ENCODE measurements around the gene PIEZO1. TPM values are rescaled to one million over a fixed set of nuclear protein-coding genes. Genes with fewer than 3 reads are reported as not detected.

PIEZO1 gene
- total RNA-seq, 6 donors from 2014 or later: 107 to 535 (median 239) TPM

- Histone ChIP-seq H3K36me3 (peaks cover 0 to 7% (median 4%) of the 10 kb centered on the region in 4 donors), H3K27me3 (no peaks in the 10 kb centered on the region), H3K27ac (peak within 1 kb of the TSS; percentile 87 to 96 (median 92)), H3K9me3 (no peaks in the 10 kb centered on the region), H3K4me3 (peak within 1 kb of the TSS; percentile 87 to 99 (median 98)), H3K4me1 (peaks cover 47 to 57% (median 52%) of the 10 kb centered on the region in 4 donors)
- peak; percentile 92 to 100 for DNase-seq
- 0 to 1% methylated on average over 14 of the region's 86 CpGs for WGBS, 2 donors
- TF ChIP-seq CTCF (IDR thresholded peaks at IDR 0.05) (peak in 3 of 6 experiments; percentile 20 to 45 (median 43)), EP300 (IDR thresholded peaks at IDR 0.05) (peak in 1 of 4 donors; percentile 15), POLR2A (IDR thresholded peaks at IDR 0.05) (peak in 3 of 4 donors; percentile 79 to 94 (median 90)), POLR2AphosphoS5 (IDR thresholded peaks at IDR 0.05) (peak; percentile 83 to 92)
- ATAC-seq (ENCODE audit: low FRiP score in 2 of 2): peak; percentile 76 to 93
These were observed 78.6 kb downstream of the PIEZO1 start, which contains the start of the genes CTU2 and RNF166 for GRCh38 chr16:88706229-88706964. CTU2 (plus strand) TSS chr16:88706503; CDS start chr16:88706531, 28 bp downstream. RNF166 (minus strand) TSS chr16:88706408; CDS start chr16:88706325, 83 bp downstream.

- H3K9me3 ChIP-seq: no peaks in the 10 kb centered on the region
- WGBS, 2 donors: 0 to 1% methylated on average over 11 to 28 of the region's 57 CpGs
- DNase-seq (peak in 1 of 2 donors; percentile 91), ATAC-seq (ENCODE audit: low FRiP score in 2 of 2) (peak in 1 of 2 donors; percentile 2)
- H3K27me3 ChIP-seq: no peaks in the 10 kb centered on the region
- TF ChIP-seq POLR2A (IDR thresholded peaks at IDR 0.05) (no peak), POLR2AphosphoS5 (IDR thresholded peaks at IDR 0.05) (no peak), EP300 (IDR thresholded peaks at IDR 0.05) (no peak), CTCF (IDR thresholded peaks at IDR 0.05) (no peak)
- H3K27ac ChIP-seq: peak overlapping the region; percentile 87 to 96 (median 92)
- H3K4me1 ChIP-seq: peaks cover 51 to 63% (median 57%) of the 10 kb centered on the region in 4 donors
- peaks cover 0 to 7% (median 4%) of the 10 kb centered on the region in 4 donors for H3K36me3 ChIP-seq
- peak overlapping the region; percentile 87 to 99 (median 98) for H3K4me3 ChIP-seq
These were observed 79.2 kb downstream of the PIEZO1 start for GRCh38 chr16:88705801-88706228.

- DNase-seq: peak; percentile 10 to 63
- peak overlapping the region; percentile 87 to 96 (median 92) for H3K27ac ChIP-seq
- WGBS, 2 donors: 17 to 24% methylated on average over 9 of the region's 9 CpGs
- TF ChIP-seq POLR2A (IDR thresholded peaks at IDR 0.05) (peak in 1 of 4 donors; percentile 45), CTCF (IDR thresholded peaks at IDR 0.05) (no peak), EP300 (IDR thresholded peaks at IDR 0.05) (no peak)
- peaks cover 0 to 9% (median 2%) of the 10 kb centered on the region in 4 donors for H3K36me3 ChIP-seq
- ATAC-seq (ENCODE audit: low FRiP score in 2 of 2): no peak
- no peaks in the 10 kb centered on the region for H3K9me3 ChIP-seq
- peaks cover 57 to 70% (median 64%) of the 10 kb centered on the region in 4 donors for H3K4me1 ChIP-seq
- peak overlapping the region; percentile 87 to 99 (median 98) for H3K4me3 ChIP-seq
- H3K27me3 ChIP-seq: no peaks in the 10 kb centered on the region
These were observed 79.8 kb downstream of the PIEZO1 start for GRCh38 chr16:88705076-88705684.

GRCh38 chr16:88703486-88704309 lies 81.3 kb downstream of the PIEZO1 start:
- DNase-seq (peak; percentile 65 to 86), ATAC-seq (ENCODE audit: low FRiP score in 2 of 2) (peak in 1 of 2 donors; percentile 11)
- Histone ChIP-seq H3K4me3 (peak overlapping the region in 3 of 4 donors; percentile 23 to 98 (median 33)), H3K9me3 (no peaks in the 10 kb centered on the region), H3K4me1 (peaks cover 70 to 82% (median 71%) of the 10 kb centered on the region in 4 donors), H3K27me3 (no peaks in the 10 kb centered on the region), H3K36me3 (peaks cover 0 to 18% (median 11%) of the 10 kb centered on the region in 4 donors), H3K27ac (peak overlapping the region; percentile 87 to 96 (median 92))
- WGBS, 2 donors: 35 to 43% methylated on average over 8 to 19 of the region's 26 CpGs
- TF ChIP-seq EP300 (IDR thresholded peaks at IDR 0.05) (no peak), POLR2AphosphoS5 (IDR thresholded peaks at IDR 0.05) (peak; percentile 34 to 55), POLR2A (IDR thresholded peaks at IDR 0.05) (peak in 1 of 4 donors; percentile 57)
